ENCODE data around the gene NCKAP5.
A peak's percentile ranks its signal among the peaks of the same experiment; 100 is the strongest.
"Not testable (repeated sequence)": the region's sequence is repeated elsewhere in the genome, so short reads cannot be mapped to it uniquely, and the experiment has no call there.

The NCKAP5 gene

GRCh38 chr2:133519677-133520076, 48.6 kb downstream of the NCKAP5 start:
- DNase-seq, result not testable (repeated sequence)

DNA sequence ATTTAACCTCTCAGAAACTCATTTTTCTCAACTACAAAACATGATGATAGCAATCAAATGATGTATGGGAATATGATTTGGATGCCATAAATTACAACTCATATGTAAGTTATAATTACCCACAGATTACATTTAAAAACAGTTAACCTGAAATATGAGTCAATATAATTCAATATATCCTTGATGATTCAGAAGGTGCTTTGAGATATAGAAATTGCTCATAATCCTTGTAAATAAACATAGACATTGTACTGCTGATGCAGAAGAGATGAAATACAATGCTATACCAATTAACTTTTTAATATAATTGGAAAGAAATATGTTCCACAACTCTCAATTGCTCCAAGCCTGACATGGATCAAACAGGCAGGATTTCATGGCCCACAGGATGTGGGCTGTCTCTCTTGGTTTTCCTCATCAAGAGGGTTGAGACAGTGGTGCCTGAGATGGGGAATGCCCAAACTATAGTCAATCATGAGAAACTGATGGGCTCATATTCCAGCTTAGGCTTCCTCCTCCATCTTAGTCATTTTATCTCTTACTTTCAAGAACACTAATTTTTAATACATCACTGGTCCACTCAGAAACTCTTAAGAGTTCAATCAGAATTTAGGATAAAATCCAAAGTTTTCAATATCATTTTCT, 49.4 kb downstream of the NCKAP5 start:
- no peak for DNase-seq

- DNase-seq, result no peak
Observed at GRCh38 chr2:133517876-133518275, 50.4 kb downstream of the NCKAP5 start.

- DNase-seq, result no peak
Observed at GRCh38 chr2:133516405-133517026, 51.7 kb downstream of the NCKAP5 start.

GRCh38 chr2:133515271-133515670, 53.0 kb downstream of the NCKAP5 start:
- DNase-seq, result no peak

DNA sequence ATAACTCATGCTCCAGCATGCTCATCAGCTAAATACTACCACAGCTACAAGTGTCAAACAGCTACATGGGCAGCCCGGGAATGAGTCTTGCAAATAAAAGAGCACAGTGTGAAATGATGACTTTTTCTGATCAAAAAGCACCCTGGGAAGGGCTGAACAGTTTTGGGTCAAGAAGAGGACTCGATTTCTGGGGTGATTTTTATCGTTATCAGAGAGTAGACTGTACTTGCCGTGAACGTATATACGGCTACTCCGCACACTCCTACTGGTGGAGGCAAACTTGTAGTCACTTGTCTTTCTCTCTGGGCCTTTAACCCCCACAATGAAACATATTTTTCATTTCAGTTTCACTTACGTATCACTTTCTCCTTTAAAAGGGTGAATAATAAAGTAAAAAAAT, 54.4 kb downstream of the NCKAP5 start:
- DNase-seq, result no peak

DNA sequence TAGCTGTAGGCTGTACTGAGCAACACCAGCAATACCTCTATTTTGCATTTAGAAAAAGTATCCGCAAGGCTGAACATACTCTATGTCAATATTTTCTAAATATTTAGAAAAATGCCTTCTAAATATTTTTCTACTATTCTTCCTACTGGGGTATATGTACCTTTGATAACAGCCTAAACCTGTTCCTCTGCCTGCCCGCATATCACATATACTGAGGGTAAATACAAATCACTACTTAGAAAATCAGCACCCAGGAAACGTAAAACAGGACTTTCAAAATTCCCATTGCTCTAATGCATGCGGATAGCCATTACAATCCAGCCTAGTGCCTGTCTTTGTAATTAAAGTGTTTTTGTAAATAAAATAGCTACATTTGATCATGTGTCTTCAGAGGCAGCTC, 56.1 kb downstream of the NCKAP5 start:
- no peak for DNase-seq

DNA sequence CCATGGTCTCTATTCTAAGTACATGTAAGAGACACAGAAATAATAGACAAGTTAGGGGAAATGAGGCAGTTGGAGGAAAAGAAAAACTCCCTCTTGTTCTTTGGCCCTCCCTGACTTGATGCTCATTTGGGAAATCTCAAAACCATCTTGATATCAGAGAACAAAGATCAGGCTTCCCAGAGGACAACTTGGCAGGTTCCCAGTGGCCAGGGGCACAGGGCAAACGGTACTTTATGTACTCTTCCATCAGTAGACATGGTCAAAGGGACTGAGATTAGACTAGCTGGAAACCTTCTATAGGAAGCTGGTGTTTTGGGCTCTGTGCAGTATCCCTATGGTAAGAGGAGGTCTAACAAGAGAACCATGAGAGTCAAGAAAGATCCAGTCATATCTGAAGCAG, 56.6 kb downstream of the NCKAP5 start:
- DNase-seq, result no peak

GRCh38 chr2:133509777-133510176, 58.5 kb downstream of the NCKAP5 start:
- no peak for DNase-seq

- DNase-seq, result no peak
Observed at GRCh38 chr2:133508546-133509165, 59.6 kb downstream of the NCKAP5 start.

DNA sequence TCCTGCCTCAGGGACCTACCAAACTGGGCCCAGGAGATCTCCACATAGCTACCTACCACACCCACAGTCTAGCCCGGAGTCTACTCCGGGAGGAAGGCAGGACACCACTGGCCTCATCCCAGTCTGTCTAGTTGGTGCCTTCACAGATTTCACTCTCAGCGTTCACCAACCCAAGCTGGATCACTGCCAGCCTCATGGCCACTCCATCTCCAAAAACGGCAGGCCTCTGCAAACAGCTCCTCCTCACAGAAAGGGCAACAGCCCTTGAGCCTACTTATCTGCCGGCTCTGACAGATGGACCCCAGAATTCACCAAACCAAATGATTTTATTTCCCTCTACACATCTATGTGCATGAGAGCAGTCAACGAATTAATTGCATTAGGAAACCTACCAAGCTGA, 61.3 kb downstream of the NCKAP5 start:
- peak; percentile 7 for DNase-seq

DNA sequence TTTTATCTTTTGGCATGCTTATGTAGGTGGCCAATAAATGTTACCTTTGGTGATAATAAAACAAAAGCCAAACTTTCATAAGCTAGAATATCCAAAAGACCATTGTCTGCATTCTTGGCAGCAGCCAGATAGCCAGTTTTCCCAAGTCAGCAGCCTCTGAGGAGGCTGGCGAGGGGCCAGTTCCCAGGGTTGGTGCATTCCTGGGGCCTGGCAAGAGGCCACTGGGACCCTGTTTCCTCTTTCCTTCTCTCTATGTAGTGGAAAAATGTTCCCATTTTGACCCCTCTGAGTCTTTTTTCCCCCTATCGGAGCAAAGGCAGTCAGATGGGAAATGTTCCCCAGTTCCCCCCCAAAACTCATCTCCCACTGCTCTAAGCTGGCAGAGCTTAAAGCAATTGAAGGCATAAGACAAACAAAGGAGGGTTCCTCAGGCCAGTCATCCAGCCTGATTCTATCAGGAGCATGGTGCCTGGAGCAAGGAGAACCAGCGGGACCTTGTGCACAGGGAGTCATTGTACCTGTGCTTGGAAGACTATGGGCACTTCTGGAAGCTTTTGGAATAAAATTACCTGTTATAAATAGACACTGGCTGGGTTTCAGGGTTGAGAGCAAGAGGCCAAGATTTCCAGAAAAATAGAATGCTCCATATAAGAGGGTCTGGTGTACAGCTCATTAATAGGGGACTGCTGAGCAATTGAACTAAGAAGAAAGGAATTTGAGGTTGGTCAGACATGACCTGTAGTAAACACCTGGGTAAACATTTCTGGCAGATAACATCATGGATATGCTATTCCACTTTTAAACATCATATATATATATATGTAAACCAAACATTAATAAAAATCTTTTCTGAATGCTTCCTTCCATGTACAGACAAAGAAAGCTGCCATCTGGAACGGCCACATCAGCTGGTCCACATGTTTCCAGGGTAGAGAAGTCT, 63.4 kb downstream of the NCKAP5 start:
- no peak for DNase-seq

GRCh38 chr2:133503927-133504326, 64.3 kb downstream of the NCKAP5 start:
- no peak for DNase-seq

DNA sequence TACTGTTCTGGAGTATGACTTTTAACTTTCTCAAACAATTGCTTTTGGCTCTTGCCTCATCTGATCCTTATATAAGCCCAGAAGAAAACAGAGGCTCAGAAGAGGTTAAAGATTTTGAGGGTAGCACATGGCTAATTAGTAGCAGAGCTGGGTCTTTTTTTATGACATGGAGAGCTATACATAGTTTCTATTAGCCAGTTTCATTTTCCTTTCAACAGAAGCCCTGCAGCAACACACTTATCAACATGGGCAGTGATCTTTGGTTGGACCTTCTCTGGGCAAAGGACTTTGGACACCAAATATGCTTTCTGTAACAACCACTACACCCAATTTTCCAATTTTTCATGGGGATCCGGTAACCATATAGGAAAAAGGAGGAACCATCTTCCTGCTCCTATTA, 64.9 kb downstream of the NCKAP5 start:
- DNase-seq, result no peak

DNA sequence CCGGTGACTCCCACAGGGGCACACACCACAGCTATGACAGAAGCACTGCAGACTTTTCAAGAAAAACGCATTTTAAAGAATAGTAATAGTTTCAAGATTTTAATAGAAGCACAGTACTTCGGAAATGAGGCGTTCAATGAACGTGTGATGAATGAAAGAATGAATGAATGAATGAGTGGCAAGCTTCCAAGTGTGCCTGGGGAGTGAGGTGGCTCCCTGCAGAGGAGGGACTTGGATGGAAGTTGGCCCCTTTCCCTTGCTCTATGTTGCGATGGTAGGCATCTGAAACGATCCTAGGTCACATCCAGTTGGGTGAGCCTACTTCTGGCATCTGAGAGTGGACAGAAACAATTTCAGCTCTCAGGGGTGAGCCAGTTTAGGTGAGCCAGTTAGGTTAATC, 65.6 kb downstream of the NCKAP5 start:
- no peak for DNase-seq

- DNase-seq, result no peak
Observed at GRCh38 chr2:133500917-133501316, 67.3 kb downstream of the NCKAP5 start.

GRCh38 chr2:133498662-133499585, 69.3 kb downstream of the NCKAP5 start:
- no peak for DNase-seq

DNA sequence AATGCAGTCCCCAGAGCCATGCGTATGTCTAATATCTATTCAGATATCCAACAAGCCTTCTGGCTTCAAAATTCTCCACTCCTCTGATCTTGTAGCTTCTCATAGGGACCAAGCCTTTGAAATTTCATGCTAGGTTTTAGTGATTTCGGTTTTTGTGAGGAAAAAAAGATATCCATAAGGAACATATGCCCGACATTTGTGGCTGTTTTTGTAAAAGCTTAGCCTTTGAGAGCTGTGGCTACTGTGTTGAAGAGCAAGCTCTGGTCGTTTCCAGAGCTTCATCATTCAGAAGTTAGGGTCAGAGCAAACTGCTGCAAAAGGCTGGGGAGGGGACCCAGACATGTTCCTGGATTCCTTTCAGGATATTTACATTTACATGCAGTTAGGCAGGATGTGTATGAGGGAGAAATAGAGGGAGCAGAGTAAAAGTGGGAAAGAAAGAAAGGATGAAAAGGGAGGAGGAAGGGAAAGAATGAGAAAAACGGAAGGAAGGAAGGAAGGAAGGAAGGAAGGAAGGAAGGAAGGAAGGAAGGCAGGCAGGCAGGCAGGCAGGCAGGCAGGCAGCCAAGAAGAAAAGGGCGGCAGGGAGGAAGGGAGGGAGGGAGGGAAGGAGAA, 70.2 kb downstream of the NCKAP5 start:
- DNase-seq, result no peak

DNA sequence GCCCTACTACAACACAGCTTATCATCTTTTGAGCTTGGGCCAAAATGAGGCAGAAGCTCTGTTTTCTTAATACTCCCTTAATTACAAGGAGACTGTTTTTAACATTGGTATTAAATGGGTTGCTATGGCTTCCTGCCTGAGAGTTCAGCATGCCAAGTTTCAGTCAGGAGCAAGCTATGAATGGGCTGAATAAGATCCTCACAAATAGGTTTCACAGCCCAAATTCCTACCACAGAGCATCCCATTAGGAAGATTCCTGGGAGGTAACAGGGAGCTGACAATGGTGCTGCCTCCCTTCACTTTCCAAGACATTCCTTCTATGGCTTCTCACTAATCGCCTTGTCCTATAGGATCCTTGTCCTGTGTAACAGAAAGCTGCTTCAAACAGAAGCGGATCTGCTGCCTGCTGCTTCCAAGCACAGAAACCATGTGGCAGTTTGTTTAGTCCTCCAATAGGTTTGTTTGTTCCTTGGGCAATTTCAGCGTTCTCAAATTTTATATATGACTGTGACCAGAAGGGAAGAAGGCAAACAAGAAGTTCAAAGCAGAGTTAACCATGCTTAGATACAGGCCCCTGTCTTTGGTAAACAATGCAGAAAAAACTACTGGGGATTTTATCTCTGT, 70.9 kb downstream of the NCKAP5 start:
- no peak for DNase-seq

GRCh38 chr2:133496501-133497269, 71.6 kb downstream of the NCKAP5 start:
- no peak for DNase-seq

- no peak for DNase-seq
Observed at GRCh38 chr2:133495226-133495625, 73.0 kb downstream of the NCKAP5 start.
